NCI-H1092 (cell line): ENCODE data around the gene PRKRIP1.
"Not testable (repeated sequence)": the region's sequence is repeated elsewhere in the genome, so short reads cannot be mapped to it uniquely, and the experiment has no call there.

ENCODE experiments used
- DNase-seq: peaks from one replicate; lab custom pipeline; 2025; lab: John Stamatoyannopoulos, UW

PRKRIP1 gene

GRCh38 chr7:102395873-102396709, at the start of gene PRKRIP1:
Gene PRKRIP1 (plus strand): TSS chr7:102396363. CDS start chr7:102396412, 49 bp downstream.
- peak; percentile 91 for DNase-seq

DNA sequence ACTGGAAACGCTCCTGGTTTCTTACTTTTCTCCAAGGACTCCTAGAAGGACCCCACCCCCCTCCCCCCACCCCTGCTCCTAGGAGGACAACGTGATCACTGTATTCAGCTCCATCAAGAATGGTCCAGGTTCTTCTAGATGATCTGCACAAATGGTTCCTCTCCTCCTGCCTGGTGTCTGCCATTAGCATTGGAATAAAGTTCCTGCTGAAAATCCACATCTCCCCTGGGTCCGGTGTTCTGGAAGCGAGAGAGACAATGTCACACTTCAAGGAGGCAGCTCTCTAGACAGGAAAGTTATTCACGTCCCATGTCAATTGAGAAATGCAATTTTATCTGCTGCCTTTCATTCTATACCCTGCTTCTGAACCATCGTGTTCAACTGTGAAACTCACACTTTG, 49.2 kb upstream of the PRKRIP1 start:
- not testable (repeated sequence) for DNase-seq

DNA sequence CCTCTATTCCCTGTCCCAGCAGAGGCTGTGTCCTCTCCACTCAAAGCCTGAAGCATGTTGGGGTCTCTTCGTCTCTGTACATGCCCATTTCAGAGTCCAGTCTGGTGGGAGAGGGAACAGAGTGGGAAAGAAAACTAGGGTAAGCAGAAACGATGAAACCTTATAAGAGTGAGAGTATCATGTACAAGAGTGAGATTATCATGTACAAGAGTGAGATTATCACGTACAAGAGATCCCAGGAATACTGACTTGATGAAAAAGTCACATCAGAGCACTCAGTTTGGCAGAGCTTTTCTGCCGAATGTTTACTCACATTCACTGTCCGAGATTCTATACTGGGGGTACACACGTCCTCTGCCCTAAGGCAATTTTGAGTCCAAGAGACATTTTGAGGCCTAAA, 39.8 kb upstream of the PRKRIP1 start, which contains the start of gene SPDYE6:
SPDYE6 (minus strand) TSS at position 101 of the 400 bp plus-strand sequence. CDS start 421 bp downstream, outside the sequence.
- not testable (repeated sequence) for DNase-seq

DNA sequence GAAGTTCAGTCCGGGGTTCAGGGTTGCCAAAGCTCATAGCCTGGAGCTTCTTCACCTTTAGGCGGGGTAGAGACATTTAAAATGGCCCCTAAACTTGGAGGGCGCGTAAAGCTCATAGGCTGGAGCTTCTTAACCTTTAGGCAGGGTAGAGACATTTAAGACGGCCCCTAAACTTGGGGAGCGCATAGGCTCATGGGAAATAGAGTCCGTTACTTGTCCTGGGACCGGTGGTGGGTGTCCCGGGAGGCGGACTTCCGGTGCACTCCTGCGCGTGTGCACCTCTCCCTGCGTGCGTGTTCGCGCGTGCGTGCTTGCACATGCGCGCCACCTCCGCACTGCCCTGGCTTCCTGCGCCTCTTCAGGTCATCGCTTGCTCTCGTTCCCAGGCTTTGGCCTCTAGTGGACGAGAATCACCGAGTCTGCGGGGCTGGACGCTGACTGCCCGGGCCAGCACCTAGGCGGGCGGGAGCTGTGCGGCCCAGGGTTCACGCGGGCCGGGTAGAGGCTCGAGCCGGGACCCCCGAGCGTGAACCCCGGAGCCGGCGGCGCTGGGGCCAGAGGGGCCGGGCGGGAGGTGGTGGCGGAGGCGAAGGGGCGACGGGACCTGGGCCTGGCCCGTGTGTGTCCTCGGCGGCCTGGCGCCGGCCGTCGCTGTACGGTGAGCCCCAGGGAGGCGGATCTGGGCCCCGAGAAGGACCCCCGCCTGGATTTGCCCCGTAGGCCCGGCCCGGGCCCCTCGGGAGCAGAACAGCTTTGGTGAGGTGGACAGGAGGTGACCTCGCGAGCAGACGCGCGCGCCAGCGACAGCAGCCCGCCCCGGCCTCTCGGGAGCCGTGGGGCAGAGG, 32.4 kb upstream of the PRKRIP1 start:
- peak; percentile 97 for DNase-seq

DNA sequence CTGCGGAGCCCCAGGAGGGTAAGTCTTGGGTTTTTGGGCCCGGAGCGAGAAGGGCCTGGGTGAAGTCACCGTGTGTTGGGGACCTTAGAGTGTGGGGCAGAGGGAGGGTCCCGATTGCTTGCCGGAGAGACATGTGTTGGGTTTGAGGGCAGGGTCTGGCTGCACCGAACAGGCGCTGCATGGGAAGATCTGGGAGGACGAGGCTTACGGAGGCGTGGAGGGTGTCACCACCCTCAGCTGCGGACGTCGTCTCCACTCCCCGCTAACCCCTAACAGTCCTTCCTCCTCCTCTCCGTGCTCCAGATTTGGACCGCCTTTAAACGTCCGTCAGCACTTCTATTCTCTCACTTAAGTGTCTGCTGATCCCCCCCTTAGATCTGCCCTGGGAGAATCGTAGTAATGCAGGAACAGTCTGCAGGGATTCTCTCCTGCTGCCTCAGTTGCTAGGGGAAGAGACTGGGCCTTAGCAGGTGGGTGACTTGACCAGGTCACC, 31.7 kb upstream of the PRKRIP1 start:
- not testable (repeated sequence) for DNase-seq

DNA sequence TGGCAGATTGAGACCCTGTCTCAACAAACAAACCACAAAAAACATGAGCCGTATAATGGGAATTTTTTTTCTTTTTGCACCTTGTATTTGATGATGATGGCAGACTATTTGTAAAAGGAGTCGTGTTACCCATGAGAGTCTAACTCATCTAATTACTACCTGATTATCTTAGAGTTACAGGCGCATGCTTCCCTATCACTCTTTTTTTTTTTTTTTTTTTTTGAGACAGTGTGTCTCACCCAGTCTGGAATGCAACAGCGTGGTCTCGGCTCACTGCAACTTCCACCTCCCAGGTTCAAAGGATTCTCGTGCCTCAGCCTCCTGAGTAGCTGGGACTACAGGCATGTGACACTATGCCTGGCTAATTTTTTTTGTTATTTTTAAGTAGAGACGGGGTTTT, 30.8 kb upstream of the PRKRIP1 start:
- not testable (repeated sequence) for DNase-seq

GRCh38 chr7:102370038-102370437, 26.1 kb upstream of the PRKRIP1 start:
- not testable (repeated sequence) for DNase-seq

DNA sequence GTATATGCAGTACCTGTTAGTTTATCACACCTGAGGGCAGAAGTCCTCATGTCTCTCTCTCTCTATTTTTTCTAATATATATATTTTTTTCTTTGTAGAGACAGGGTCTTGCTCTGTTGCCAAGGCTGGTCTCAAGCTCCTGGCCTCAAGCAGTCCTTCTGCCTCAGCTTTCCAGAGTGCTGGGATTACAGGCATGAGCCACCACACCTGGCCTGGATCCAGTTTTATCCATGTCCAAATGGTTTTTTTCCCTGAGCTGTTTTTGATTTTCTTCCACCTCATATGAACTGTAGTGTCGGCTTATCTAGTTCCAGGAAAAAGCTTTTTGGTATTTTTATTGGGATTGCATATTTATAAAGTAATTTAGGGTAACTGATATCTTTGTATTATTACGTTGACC, 23.4 kb upstream of the PRKRIP1 start:
- DNase-seq: not testable (repeated sequence)

DNA sequence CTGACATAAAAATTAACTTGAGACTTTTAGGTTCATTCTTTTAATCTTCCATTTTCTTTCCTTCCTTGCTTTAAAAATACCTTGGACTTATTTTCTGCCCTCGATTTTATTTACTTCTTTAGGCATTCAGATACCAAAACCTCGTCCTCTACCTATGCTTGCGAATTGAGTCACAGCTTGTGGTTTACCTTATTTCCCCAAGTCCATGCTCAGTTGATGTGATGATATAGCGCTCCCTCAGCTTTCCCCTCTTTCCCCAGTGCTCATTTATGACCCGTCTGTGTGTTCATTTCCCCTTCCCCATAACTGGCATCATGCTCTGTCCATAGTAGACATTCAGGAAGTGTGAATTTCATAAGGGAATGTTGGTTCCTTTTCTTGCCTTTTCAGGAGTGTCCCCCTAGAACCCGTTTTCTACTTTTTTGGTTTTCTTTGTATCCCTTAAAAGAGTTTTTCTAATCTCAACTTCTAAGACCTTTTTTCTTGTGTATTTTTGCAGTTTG, 19.1 kb upstream of the PRKRIP1 start:
- no peak for DNase-seq

DNA sequence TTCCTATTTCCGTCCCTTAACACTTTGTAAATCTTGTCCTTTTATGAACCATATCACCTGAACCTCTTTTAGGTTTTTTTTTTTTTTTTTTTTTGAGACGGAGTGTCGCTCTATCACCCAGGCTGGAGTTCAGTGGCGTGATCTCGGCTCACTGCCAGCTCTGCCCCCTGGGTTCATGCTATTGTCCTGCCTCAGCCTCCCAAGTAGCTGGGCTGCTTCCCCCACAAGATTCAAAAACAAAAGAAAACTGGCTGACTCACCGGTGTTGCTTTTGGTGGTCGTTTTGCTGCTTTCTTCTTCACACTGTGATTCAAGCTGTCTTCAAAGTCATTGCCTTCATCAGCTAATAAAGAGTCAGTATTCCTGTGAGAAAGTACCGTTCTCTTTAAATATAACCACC, 15.3 kb upstream of the PRKRIP1 start:
- DNase-seq: not testable (repeated sequence)

DNA sequence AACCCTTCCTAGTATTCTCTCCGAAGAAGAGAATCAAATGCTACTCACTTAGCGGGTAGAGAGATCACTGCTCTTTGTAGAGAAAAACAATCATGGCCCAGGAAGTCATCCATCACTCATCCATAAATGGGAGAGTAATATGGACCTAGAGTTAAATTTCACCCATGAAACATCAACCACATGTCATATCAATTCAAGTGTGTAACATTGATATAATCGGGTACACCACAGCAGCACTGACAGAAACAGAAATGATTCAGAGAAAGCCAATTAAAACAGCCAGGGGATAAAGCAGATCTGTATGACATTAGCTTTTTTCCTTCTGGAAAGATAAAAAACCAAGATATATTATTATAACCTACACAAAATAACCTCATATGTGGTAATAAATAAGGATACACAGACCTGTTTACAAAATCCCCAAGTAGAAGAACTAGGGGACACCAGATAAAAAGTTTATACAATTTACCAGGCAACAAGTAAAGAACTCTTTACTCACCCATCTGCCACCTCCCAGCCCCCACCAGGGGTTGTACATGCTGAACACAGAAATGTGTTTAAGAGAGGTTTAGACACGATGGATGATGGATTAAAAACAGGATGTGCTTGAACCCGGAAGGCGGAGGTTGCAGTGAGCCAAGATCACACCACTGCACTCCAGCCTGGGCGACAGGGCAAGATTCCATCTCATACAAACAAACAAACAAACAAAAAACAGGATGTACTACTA, 14.3 kb upstream of the PRKRIP1 start:
- not testable (repeated sequence) for DNase-seq

GRCh38 chr7:102387064-102387463, 9.1 kb upstream of the PRKRIP1 start:
- no peak for DNase-seq

- DNase-seq: no peak
Measured at GRCh38 chr7:102389810-102390209, 6.4 kb upstream of the PRKRIP1 start.

GRCh38 chr7:102390697-102391484, 5.3 kb upstream of the PRKRIP1 start:
- DNase-seq: peak; percentile 61

DNA sequence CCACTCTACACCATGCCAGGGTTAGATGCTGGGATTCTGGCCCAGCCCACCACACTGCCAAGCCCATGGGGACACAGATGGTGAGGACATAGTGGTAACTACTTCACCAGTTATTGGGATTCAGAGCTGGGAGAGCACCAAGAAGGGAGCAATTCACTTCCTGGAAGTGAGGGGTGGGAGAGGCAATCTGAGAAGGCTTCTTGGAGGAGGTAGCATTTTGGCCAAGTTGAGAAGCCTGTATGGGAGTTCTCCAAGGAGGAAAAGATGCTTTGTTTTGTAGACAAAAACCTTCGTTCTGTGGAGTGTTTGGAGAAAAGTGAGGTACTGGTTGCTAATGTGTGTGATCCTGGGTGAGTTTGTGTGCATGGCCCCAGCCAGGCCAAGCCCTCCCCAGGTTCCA, 3.8 kb upstream of the PRKRIP1 start:
- DNase-seq: no peak

DNA sequence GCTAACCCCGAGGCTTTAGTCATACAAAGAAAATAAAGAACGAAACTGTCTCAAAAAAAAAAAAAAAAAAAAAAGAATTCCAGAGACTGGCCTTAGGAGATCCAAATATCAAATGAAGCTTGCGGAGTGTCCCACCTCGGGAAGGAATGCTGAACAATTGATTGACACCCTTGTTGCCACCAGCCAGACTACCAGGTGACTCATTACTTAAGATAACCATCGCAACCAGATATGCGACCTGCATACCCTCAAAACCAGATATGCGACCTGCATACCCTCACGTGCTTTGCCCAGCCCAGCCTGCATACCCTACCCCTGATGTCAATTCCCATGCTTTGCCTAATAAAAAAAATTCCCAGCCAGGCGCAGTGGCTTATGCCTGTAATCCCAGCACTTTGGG, 2.7 kb upstream of the PRKRIP1 start:
- DNase-seq: no peak

- no peak for DNase-seq
Measured at GRCh38 chr7:102395592-102395872, 631 bp upstream of the PRKRIP1 start.

DNA sequence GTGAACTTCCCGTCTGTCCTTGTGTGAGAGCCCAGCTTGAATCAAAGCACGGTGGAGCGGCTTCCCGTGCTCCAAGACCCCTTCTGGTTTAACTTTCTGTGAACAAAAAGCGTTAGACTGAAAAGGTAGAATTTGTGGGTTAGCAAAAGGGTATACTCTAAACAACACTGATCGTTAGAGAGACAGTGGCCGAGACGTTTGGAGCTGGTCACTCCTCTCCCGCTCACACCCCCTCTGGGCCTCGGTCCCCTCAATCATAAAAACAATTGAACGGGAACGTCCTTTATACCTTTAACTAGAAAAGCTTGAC, 502 bp downstream of the PRKRIP1 start:
- no peak for DNase-seq

GRCh38 chr7:102398543-102398942, 2.4 kb downstream of the PRKRIP1 start:
- DNase-seq: no peak

GRCh38 chr7:102400360-102400759, 4.2 kb downstream of the PRKRIP1 start:
- no peak for DNase-seq

DNA sequence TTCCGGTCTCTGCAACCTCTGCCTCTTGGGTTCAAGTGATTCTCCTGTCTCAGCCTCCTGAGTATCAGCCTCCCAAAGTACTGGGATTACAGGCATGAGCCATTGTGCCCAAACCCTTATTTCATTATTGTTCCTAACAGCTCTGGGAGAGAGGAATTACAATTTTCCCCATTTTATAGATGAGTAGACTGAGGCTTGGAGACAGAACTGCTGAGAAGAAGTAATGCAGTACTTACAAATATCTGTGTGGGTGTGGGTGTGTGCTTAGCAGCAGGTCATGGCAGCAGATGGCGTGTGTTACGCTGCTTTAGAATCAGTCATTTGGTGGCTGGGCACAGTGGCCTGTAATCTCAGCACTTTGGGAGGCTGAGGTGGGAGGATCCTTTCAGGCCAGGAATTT, 7.4 kb downstream of the PRKRIP1 start:
- DNase-seq: no peak
